Chondrocyte (in vitro differentiated cells): ENCODE data around the gene GFAP. TPM values are rescaled to one million over a fixed set of nuclear protein-coding genes. Genes with fewer than 3 reads are reported as not detected.

Experiments
- DNase-seq: peaks from one replicate; pipeline ENCODE4 v3.0.0; 2021; ENCODE audit warnings: mixed read lengths, low spot score
- H3K27ac Mint-ChIP-seq: one replicate; pipeline ENCODE4 v1.8.0; 2021; ENCODE audit warnings: mild to moderate bottlenecking, moderate library complexity, mixed read lengths; ENCODE audit not compliant: unreplicated experiment
- H3K27me3 Mint-ChIP-seq: 2 replicates; pipeline ENCODE4 v1.8.0; 2021; ENCODE audit warnings: low read depth, mixed read lengths
- H3K36me3 Mint-ChIP-seq: 2 replicates; pipeline ENCODE4 v1.8.0; 2021; ENCODE audit warnings: low read depth, mixed read lengths
- H3K4me1 Mint-ChIP-seq: 2 replicates; pipeline ENCODE4 v1.8.0; 2021; ENCODE audit warnings: low read depth, mild to moderate bottlenecking, mixed read lengths
- H3K4me3 Mint-ChIP-seq: one replicate; pipeline ENCODE4 v1.8.0; 2021; ENCODE audit warnings: mild to moderate bottlenecking, moderate library complexity, mixed read lengths; ENCODE audit not compliant: unreplicated experiment
- H3K9me3 Mint-ChIP-seq: 2 replicates; pipeline ENCODE4 v1.8.0; 2021; ENCODE audit warnings: low read depth, mixed read lengths
- CTCF ChIP-seq: fragments of 200-600 bp; sonication (generic); IDR thresholded peaks from 2 replicates; pipeline ENCODE4 v1.5.0; 2021; ENCODE audit warnings: antibody characterized with exemption, mild to moderate bottlenecking, moderate library complexity
- total RNA-seq: library from RNA; stranded (reverse); gene quantifications from 3 replicates; pipeline ENCODE4 v1.2.1, GENCODE V29; 2021

The GFAP gene
- total RNA-seq, 1 donor from 2014 or later = 0.55 TPM

GRCh38 chr17:44906010-44906646 is 9.2 kb downstream of the GFAP start:
- Mint-ChIP-seq H3K27me3 (no peaks in the 10 kb centered on the region), H3K4me1 (peaks cover 51% of the 10 kb centered on the region), H3K27ac (peak overlapping the region; percentile 79), H3K9me3 (no peaks in the 10 kb centered on the region), H3K36me3 (no peaks in the 10 kb centered on the region), H3K4me3 (peak overlapping the region; percentile 23)
- TF ChIP-seq CTCF = no peak
- peak; percentile 49 for DNase-seq

GRCh38 chr17:44905006-44906000 is 10.0 kb downstream of the GFAP start:
- Mint-ChIP-seq H3K4me3 (peak overlapping the region; percentile 18), H3K4me1 (peaks cover 52% of the 10 kb centered on the region), H3K27ac (peak overlapping the region; percentile 79), H3K36me3 (no peaks in the 10 kb centered on the region), H3K27me3 (no peaks in the 10 kb centered on the region), H3K9me3 (no peaks in the 10 kb centered on the region)
- peak; percentile 69 for DNase-seq
- no peak for TF ChIP-seq CTCF

- H3K4me1 Mint-ChIP-seq = peaks cover 52% of the 10 kb centered on the region
- DNase-seq = peak; percentile 82
- no peak for TF ChIP-seq CTCF
- no peak overlapping the region for H3K27ac Mint-ChIP-seq
- no peak overlapping the region for H3K4me3 Mint-ChIP-seq
- no peaks in the 10 kb centered on the region for H3K27me3 Mint-ChIP-seq
- no peaks in the 10 kb centered on the region for H3K36me3 Mint-ChIP-seq
- H3K9me3 Mint-ChIP-seq = no peaks in the 10 kb centered on the region
Observed at GRCh38 chr17:44904001-44904984, 11.0 kb downstream of the GFAP start.

- H3K27ac Mint-ChIP-seq = no peak overlapping the region
Observed at GRCh38 chr17:44903012-44903685, 12.2 kb downstream of the GFAP start.

More at GRCh38 chr17:44903012-44903685, 12.2 kb downstream of the GFAP start:
- Mint-ChIP-seq H3K4me3 (no peak overlapping the region), H3K4me1 (peaks cover 53% of the 10 kb centered on the region), H3K36me3 (no peaks in the 10 kb centered on the region), H3K9me3 (no peaks in the 10 kb centered on the region), H3K27me3 (no peaks in the 10 kb centered on the region)
- TF ChIP-seq CTCF = no peak
- no peak for DNase-seq
